Neural progenitor cell (in vitro differentiated cells): ENCODE data around the gene ITPR3.

Experiments used
- EZH2 ChIP-seq: fragments of 200-600 bp; sonication (generic); IDR thresholded peaks from 2 replicates; pipeline ENCODE4 v1.6.1; 2017; ENCODE audit warnings: antibody characterized with exemption, mild to moderate bottlenecking, moderate library complexity
- EZH2phosphoT487 ChIP-seq: fragments of 200-600 bp; sonication (generic); IDR thresholded peaks from 2 replicates; pipeline ENCODE4 v1.6.1; 2017; ENCODE audit warnings: antibody characterized with exemption
- TF ChIP-seq, protein P1 (sequence below): fragments of 200-600 bp; sonication (generic); IDR thresholded peaks from 2 replicates; pipeline ENCODE4 v1.5.1; 2017; ENCODE audit warnings: antibody characterized with exemption, mild to moderate bottlenecking

DNA sequence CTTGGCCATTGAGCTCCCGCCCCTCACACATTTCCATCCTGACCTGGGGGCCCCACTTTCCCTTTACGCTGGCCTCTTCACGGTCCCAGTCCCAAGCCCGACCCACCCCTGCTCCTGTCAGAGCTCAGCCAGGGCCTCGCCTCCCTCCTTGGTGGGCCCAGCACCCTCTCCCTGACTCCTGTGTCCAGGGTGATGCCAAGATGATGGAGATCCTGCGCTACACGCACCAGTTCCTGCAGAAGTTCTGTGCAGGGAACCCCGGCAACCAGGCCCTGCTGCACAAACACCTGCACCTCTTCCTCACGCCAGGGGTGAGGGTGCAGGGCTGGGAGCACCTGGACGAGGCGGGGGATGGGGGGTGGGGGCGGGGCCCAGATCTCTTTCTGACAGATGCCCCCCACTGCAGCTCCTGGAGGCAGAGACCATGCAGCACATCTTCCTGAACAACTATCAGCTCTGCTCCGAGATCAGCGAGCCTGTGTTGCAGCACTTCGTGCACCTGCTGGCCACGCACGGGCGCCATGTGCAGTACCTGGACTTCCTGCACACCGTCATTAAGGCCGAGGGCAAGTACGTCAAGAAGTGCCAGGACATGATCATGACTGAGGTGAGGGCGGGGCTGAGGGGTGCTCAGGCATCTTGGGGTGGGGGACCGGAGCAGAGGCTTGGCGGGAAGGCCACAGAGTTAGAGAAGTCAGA lies 57.3 kb downstream of the ITPR3 start:
- TF ChIP-seq, protein P1, sequence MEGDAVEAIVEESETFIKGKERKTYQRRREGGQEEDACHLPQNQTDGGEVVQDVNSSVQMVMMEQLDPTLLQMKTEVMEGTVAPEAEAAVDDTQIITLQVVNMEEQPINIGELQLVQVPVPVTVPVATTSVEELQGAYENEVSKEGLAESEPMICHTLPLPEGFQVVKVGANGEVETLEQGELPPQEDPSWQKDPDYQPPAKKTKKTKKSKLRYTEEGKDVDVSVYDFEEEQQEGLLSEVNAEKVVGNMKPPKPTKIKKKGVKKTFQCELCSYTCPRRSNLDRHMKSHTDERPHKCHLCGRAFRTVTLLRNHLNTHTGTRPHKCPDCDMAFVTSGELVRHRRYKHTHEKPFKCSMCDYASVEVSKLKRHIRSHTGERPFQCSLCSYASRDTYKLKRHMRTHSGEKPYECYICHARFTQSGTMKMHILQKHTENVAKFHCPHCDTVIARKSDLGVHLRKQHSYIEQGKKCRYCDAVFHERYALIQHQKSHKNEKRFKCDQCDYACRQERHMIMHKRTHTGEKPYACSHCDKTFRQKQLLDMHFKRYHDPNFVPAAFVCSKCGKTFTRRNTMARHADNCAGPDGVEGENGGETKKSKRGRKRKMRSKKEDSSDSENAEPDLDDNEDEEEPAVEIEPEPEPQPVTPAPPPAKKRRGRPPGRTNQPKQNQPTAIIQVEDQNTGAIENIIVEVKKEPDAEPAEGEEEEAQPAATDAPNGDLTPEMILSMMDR: no peak
- TF ChIP-seq EZH2 (no peak), EZH2phosphoT487 (no peak)
